Putamen (tissue), 1 donor: ENCODE measurements around the gene RPS6KA2.

ENCODE experiments used
- DNase-seq: peaks from one replicate; pipeline ENCODE4 v3.0.0-alpha.2; 2016; ENCODE audit warnings: low spot score

The RPS6KA2 gene

GRCh38 chr6:166627033-166627874 is at the start of gene RPS6KA2:
TSS of gene RPS6KA2 (minus strand) at chr6:166627251. CDS start at chr6:166627019, 232 bp downstream.
- peak; percentile 100 for DNase-seq

- no peak for DNase-seq
Observed at GRCh38 chr6:166676270-166676860, 49.3 kb upstream of the RPS6KA2 start.

- DNase-seq: no peak
Observed at GRCh38 chr6:166675736-166676135, 48.7 kb upstream of the RPS6KA2 start.

GRCh38 chr6:166673309-166673708 is 46.3 kb upstream of the RPS6KA2 start:
- no peak for DNase-seq

- DNase-seq: no peak
Observed at GRCh38 chr6:166672624-166673206, 45.7 kb upstream of the RPS6KA2 start.

GRCh38 chr6:166672146-166672545 is 45.1 kb upstream of the RPS6KA2 start:
- no peak for DNase-seq

GRCh38 chr6:166671434-166672081 is 44.5 kb upstream of the RPS6KA2 start:
- DNase-seq: no peak

- DNase-seq: no peak
Observed at GRCh38 chr6:166670894-166671293, 43.8 kb upstream of the RPS6KA2 start.

GRCh38 chr6:166670013-166670412 is 43.0 kb upstream of the RPS6KA2 start:
- DNase-seq: no peak

GRCh38 chr6:166667796-166668610 is 41.0 kb upstream of the RPS6KA2 start:
- DNase-seq: no peak

GRCh38 chr6:166664135-166664534 is 37.1 kb upstream of the RPS6KA2 start:
- no peak for DNase-seq

- no peak for DNase-seq
Observed at GRCh38 chr6:166663568-166663967, 36.5 kb upstream of the RPS6KA2 start.

GRCh38 chr6:166662690-166663089 is 35.6 kb upstream of the RPS6KA2 start:
- DNase-seq: no peak

GRCh38 chr6:166661327-166662085 is 34.5 kb upstream of the RPS6KA2 start:
- DNase-seq: no peak

GRCh38 chr6:166660157-166660688 is 33.2 kb upstream of the RPS6KA2 start:
- no peak for DNase-seq

- no peak for DNase-seq
Observed at GRCh38 chr6:166659581-166659980, 32.5 kb upstream of the RPS6KA2 start.

- no peak for DNase-seq
Observed at GRCh38 chr6:166658792-166659150, 31.7 kb upstream of the RPS6KA2 start.

GRCh38 chr6:166658115-166658791 is 31.2 kb upstream of the RPS6KA2 start:
- no peak for DNase-seq

GRCh38 chr6:166657531-166657930 is 30.5 kb upstream of the RPS6KA2 start:
- no peak for DNase-seq
